B cell (primary cell): ENCODE results near the gene SPPL2C. TPM values are rescaled to one million over a fixed set of nuclear protein-coding genes. Genes with fewer than 3 reads are reported as not detected.

Experiments used
- ATAC-seq: fragments of 200-7000 bp; cut with Tn5 transposase; one replicate; pipeline ENCODE4 v1.10.0; 2021; ENCODE audit warnings: low read depth, mild to moderate bottlenecking, moderate number of reproducible peaks, moderate library complexity
- CTCF ChIA-PET: fragments of 350-600 bp; sonication (Branson Sonifier 250); formaldehyde crosslinking; loops from one replicate; lab custom pipeline; 2021; ENCODE audit warnings: antibody characterized with exemption, inconsistent platforms; lab: Charles Lee
- POLR2A ChIA-PET: fragments of 350-600 bp; sonication (Branson Sonifier 250); formaldehyde crosslinking; loops from one replicate; lab custom pipeline; 2021; ENCODE audit warnings: antibody characterized with exemption; lab: Charles Lee
- DNase-seq: peaks from one replicate; pipeline ENCODE4 v3.0.0; 2013
- H2AFZ ChIP-seq: 2 replicates; pipeline ENCODE4 v1.6.1; 2012; ENCODE audit warnings: mild to moderate bottlenecking, low read depth, low read length; ENCODE audit not compliant: insufficient read depth, poor library complexity, severe bottlenecking
- H3K27ac ChIP-seq, 2 donors: 1 replicate in 1 of 2; 2 replicates in 1 of 2; pipeline ENCODE4 v1.5.1; 2012 to 2013; ENCODE audit warnings: low read length in 2 of 2, mild to moderate bottlenecking in 2 of 2, moderate library complexity in 1 of 2
- H3K27me3 ChIP-seq, 4 experiments: fragments of 200-600 bp in 1 of 4; sonication (generic) in 1 of 4; replicated peaks in 1 of 4; 1 replicate in 2 of 4; 2 replicates in 2 of 4; pipeline versions ENCODE4 v1.6.1 to v1.7.0; 2013 to 2016; ENCODE audit warnings: low read length in 3 of 4, mild to moderate bottlenecking in 2 of 4, mixed read lengths in 1 of 4, moderate library complexity in 1 of 4; ENCODE audit not compliant: insufficient read depth in 4 of 4, control insufficient read depth in 3 of 4; ENCODE audit errors: control extremely low read depth in 1 of 4
- H3K36me3 ChIP-seq, 2 experiments: replicated peaks in 1 of 2; 1 replicate in 1 of 2; 2 replicates in 1 of 2; pipeline versions ENCODE4 v1.6.1 to v1.7.1; 2013; ENCODE audit warnings: low read length in 1 of 2; ENCODE audit not compliant: insufficient read depth in 2 of 2, control insufficient read depth in 1 of 2; ENCODE audit errors: control extremely low read depth in 1 of 2, extremely low read depth in 1 of 2
- H3K4me1 ChIP-seq, 2 donors: fragments of 200-600 bp in 1 of 2; sonication (generic) in 1 of 2; 1 replicate in 1 of 2; 2 replicates in 1 of 2; pipeline versions ENCODE4 v1.5.1 to v1.6.1; 2013 to 2017; ENCODE audit warnings: low read length in 2 of 2; ENCODE audit not compliant: control insufficient read depth in 2 of 2, insufficient read depth in 2 of 2
- H3K4me2 ChIP-seq: replicated peaks from 2 replicates; pipeline ENCODE3; 2012; ENCODE audit warnings: mild to moderate bottlenecking, low read depth, low read length; ENCODE audit not compliant: poor library complexity, severe bottlenecking
- H3K4me3 ChIP-seq, 5 experiments: fragments of 200-600 bp in 1 of 5; sonication (generic) in 1 of 5; 1 replicate in 3 of 5; 2 replicates in 2 of 5; pipeline versions ENCODE4 v1.5.1 to v1.7.0; 2011 to 2016; ENCODE audit warnings: low read length in 4 of 5, mild to moderate bottlenecking in 4 of 5, low read depth in 2 of 5, control low read depth in 1 of 5, moderate library complexity in 1 of 5; ENCODE audit not compliant: insufficient read depth in 1 of 5; ENCODE audit errors: control extremely low read depth in 1 of 5, extremely low read depth in 1 of 5
- H3K79me2 ChIP-seq: fragments of 200-600 bp; sonication (generic); one replicate; pipeline ENCODE4 v1.6.0; 2016; ENCODE audit warnings: low read length; ENCODE audit not compliant: control insufficient read depth, insufficient read depth
- H3K9ac ChIP-seq: fragments of 200-600 bp; sonication (generic); 2 replicates; pipeline ENCODE4 v1.6.1; 2017; ENCODE audit warnings: mild to moderate bottlenecking, low read length, moderate library complexity
- H3K9me3 ChIP-seq, 3 donors: one replicate each; pipeline versions ENCODE4 v1.6.1 to v1.7.1; 2013; ENCODE audit warnings: low read length in 2 of 3; ENCODE audit not compliant: control insufficient read depth in 2 of 3, insufficient read depth in 1 of 3; ENCODE audit errors: control extremely low read depth in 1 of 3
- H4K20me1 ChIP-seq: 2 replicates; pipeline ENCODE4 v1.6.0; 2012; ENCODE audit warnings: mild to moderate bottlenecking, low read length; ENCODE audit not compliant: insufficient read depth, control insufficient read depth, poor library complexity, severe bottlenecking
- H3K27ac Mint-ChIP-seq: one replicate; pipeline ENCODE4 v1.8.0; 2021; ENCODE audit warnings: mixed read lengths
- H3K27me3 Mint-ChIP-seq: one replicate; pipeline ENCODE4 v1.8.0; 2021; ENCODE audit warnings: mixed read lengths
- H3K4me1 Mint-ChIP-seq: one replicate; pipeline ENCODE4 v1.8.0; 2021; ENCODE audit warnings: mixed read lengths
- H3K4me3 Mint-ChIP-seq: one replicate; pipeline ENCODE4 v1.8.0; 2021; ENCODE audit warnings: mixed read lengths
- H3K9me3 Mint-ChIP-seq: one replicate; pipeline ENCODE4 v1.8.0; 2022; ENCODE audit warnings: mixed read lengths; ENCODE audit not compliant: insufficient read depth
- EZH2 ChIP-seq: IDR thresholded peaks from 2 replicates; pipeline ENCODE4 v1.6.1; 2012; ENCODE audit warnings: borderline replicate concordance, low read depth, mild to moderate bottlenecking, moderate library complexity, low read length; ENCODE audit not compliant: insufficient read depth, poor library complexity, severe bottlenecking
- WGBS: methylation state at CpG from one replicate; pipeline ENCODE4 v1.1.5; 2013; ENCODE audit warnings: missing lambda C conversion rate; ENCODE audit not compliant: insufficient coverage; 5-methylcytosine and 5-hydroxymethylcytosine counted together
- intact Hi-C: fragments of 100-400 bp; cut with micrococcal nuclease; formaldehyde crosslinking; loops from one replicate; pipeline ENCODE4 v1.10.0; 2022
- polyA plus RNA-seq: library from polyadenylated mRNA; depleted of rRNA; stranded (reverse); fragments of >200 nt; gene quantifications from 2 replicates; pipeline ENCODE4 v1.2.3, GENCODE V29; 2012
- total RNA-seq, 2 donors: library from RNA; stranded (reverse); fragments of 120-200 nt in 1 of 2; gene quantifications; 1 replicate in 1 of 2; 2 replicates in 1 of 2; pipeline versions ENCODE4 v1.2.3 to v1.2.4, GENCODE V29; 2013 to 2022
- TF ChIP-seq, protein P1 (sequence below): fragments of 200-600 bp; IDR thresholded peaks from one replicate; pipeline ENCODE4 v1.8.0; 2022; ENCODE audit warnings: antibody characterized with exemption, mild to moderate bottlenecking

Gene SPPL2C
- total and polyA plus RNA-seq, 2 donors (not counting 1 experiment from before 2014, with no cell fraction given): not detected

DNA sequence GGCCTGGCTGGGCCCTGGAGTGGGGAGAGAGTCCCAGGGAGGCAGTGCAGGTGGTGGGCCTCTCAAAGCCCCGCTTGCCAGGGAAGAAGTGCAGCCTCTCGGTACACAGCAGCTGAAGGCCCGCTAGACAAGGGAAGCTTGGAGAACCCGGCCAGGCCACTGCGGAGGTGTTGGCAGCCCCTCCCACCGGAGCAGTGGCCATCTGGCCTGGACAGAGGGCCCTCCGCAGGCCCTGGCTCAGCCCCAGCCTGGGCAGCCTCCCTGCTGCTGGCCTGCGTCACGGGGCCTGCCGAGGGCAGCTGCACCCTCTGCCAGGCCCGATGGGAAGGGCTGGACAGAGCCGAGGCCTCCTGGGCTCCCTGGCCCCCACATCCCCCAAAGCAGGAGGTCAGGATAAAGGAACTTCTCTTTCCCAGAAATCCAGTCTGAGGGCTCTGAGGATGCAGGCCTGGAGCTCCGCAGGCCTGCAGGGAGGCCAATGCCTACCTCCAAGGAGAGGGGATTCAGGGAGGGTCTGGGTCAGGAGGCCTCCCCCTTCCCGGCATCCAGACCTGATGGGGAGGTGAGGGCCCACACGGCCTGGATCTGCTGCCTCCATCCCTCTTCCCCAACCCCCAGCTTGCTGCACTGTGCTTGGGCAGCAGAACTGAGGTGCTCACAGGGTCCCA is 4.3 kb downstream of the SPPL2C start:
- DNase-seq: no peak
- Histone ChIP-seq H3K9ac (no peak overlapping the region), H3K4me2 (no peak overlapping the region), H3K4me1 (peaks cover 0 to 2% of the 10 kb centered on the region in 2 donors), H3K27ac (no peak overlapping the region), H3K4me3 (no peak overlapping the region), H4K20me1 (no peaks in the 10 kb centered on the region), H3K9me3 (no peaks in the 10 kb centered on the region), H3K79me2 (no peaks in the 10 kb centered on the region), H3K36me3 (no peaks in the 10 kb centered on the region), H3K27me3 (peaks cover 0 to 21% (median 2%) of the 10 kb centered on the region in 4 experiments), H2AFZ (no peak overlapping the region)
- Mint-ChIP-seq H3K27ac (no peak overlapping the region), H3K4me3 (no peak overlapping the region), H3K27me3 (peaks cover 22% of the 10 kb centered on the region), H3K4me1 (no peaks in the 10 kb centered on the region), H3K9me3 (no peaks in the 10 kb centered on the region)
- ChIA-PET CTCF (interaction anchor here (0.6 to 2.3 kb wide), 6 partner anchors 9 to 209 kb away, joined by 3 to 6 read pairs (median 4); no protein-coding TSS in a partner anchor), POLR2A (interaction anchor here (0.6 kb wide), 1 partner anchor 30 kb away, joined by 3 read pairs; no protein-coding TSS in a partner anchor)
- WGBS: 93% methylated on average over 11 of the region's 15 CpGs
- no peak for ATAC-seq
- intact Hi-C loops: no loop called here
- no peak for TF ChIP-seq EZH2
- TF ChIP-seq, protein P1, sequence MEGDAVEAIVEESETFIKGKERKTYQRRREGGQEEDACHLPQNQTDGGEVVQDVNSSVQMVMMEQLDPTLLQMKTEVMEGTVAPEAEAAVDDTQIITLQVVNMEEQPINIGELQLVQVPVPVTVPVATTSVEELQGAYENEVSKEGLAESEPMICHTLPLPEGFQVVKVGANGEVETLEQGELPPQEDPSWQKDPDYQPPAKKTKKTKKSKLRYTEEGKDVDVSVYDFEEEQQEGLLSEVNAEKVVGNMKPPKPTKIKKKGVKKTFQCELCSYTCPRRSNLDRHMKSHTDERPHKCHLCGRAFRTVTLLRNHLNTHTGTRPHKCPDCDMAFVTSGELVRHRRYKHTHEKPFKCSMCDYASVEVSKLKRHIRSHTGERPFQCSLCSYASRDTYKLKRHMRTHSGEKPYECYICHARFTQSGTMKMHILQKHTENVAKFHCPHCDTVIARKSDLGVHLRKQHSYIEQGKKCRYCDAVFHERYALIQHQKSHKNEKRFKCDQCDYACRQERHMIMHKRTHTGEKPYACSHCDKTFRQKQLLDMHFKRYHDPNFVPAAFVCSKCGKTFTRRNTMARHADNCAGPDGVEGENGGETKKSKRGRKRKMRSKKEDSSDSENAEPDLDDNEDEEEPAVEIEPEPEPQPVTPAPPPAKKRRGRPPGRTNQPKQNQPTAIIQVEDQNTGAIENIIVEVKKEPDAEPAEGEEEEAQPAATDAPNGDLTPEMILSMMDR: no peak

DNA sequence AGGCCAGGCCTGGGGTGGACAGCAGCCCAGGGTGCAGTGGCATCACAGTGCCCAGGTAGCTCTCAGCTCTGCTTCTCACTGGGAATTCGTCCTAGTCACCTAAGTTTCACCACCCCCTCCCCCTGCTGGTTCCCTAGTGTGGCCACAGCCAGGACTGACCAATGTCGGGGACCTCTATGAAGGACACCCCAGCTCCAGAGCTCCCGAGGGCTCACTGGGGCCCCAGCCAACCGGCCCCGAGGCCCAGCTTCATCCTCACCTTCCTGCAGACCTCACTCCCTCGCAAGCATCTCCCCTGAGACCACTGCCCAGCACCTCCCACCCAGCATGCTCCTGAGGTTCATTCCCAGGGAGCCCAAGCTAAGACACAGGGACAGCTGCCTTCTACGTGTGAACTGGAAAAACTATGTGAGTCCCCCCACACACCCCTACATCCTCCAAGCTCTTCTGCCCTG is 4.9 kb downstream of the SPPL2C start:
- Histone ChIP-seq H3K9ac (no peak overlapping the region), H3K9me3 (peaks cover 0 to under 1% (median 0%) of the 10 kb centered on the region in 3 donors), H2AFZ (no peak overlapping the region), H3K27me3 (peaks cover 0 to 21% (median 2%) of the 10 kb centered on the region in 4 experiments), H3K4me2 (no peak overlapping the region), H3K4me3 (no peak overlapping the region), H3K27ac (no peak overlapping the region), H4K20me1 (no peaks in the 10 kb centered on the region), H3K36me3 (no peaks in the 10 kb centered on the region), H3K79me2 (no peaks in the 10 kb centered on the region), H3K4me1 (peaks cover 0 to 2% of the 10 kb centered on the region in 2 donors)
- intact Hi-C loops: no loop called here
- Mint-ChIP-seq H3K27me3 (peaks cover 25% of the 10 kb centered on the region), H3K4me3 (no peak overlapping the region), H3K9me3 (no peaks in the 10 kb centered on the region), H3K4me1 (no peaks in the 10 kb centered on the region), H3K27ac (no peak overlapping the region)
- ChIA-PET POLR2A (interaction anchor here (0.6 kb wide), 1 partner anchor 30 kb away, joined by 3 read pairs; no protein-coding TSS in a partner anchor), CTCF (interaction anchor here (0.5 to 2.3 kb wide), 7 partner anchors 8 to 436 kb away, joined by 3 to 6 read pairs (median 4); no protein-coding TSS in a partner anchor)
- WGBS: 84% methylated on average over 7 of the region's 7 CpGs
- ATAC-seq (no peak), DNase-seq (no peak)
- TF ChIP-seq, protein P1: no peak
- TF ChIP-seq EZH2: no peak
